Karpas-422 (cell line): ENCODE results near the gene CREB5. TPM values are rescaled to one million over a fixed set of nuclear protein-coding genes. Genes with fewer than 3 reads are reported as not detected.

Source experiments
- DNase-seq: peaks from one replicate; pipeline ENCODE4 v3.0.0-alpha.2; 2015
- H2AFZ ChIP-seq: fragments of 200-600 bp; sonication (generic); 2 replicates; pipeline ENCODE4 v1.6.1; 2014; ENCODE audit warnings: antibody characterized with exemption, low read length, mixed read lengths
- H3K27ac ChIP-seq: fragments of 200-600 bp; sonication (generic); 2 replicates; pipeline ENCODE4 v1.5.1; 2014; ENCODE audit warnings: mild to moderate bottlenecking, low read length, moderate library complexity
- H3K27me3 ChIP-seq: fragments of 200-600 bp; sonication (generic); 2 replicates; pipeline ENCODE4 v1.6.1; 2014; ENCODE audit warnings: low read length, mixed read lengths
- H3K36me3 ChIP-seq: fragments of 200-600 bp; sonication (generic); 2 replicates; pipeline ENCODE4 v1.6.1; 2014; ENCODE audit warnings: low read length, mixed read lengths; ENCODE audit not compliant: insufficient read depth
- H3K4me1 ChIP-seq: fragments of 200-600 bp; sonication (generic); 2 replicates; pipeline ENCODE4 v1.6.1; 2014; ENCODE audit warnings: mild to moderate bottlenecking, low read length, mixed read lengths
- H3K4me2 ChIP-seq: fragments of 200-600 bp; sonication (generic); 2 replicates; pipeline ENCODE4 v1.6.1; 2014; ENCODE audit warnings: low read length, low read depth, mild to moderate bottlenecking; ENCODE audit not compliant: poor library complexity, severe bottlenecking
- H3K4me3 ChIP-seq: fragments of 200-600 bp; sonication (generic); 2 replicates; pipeline ENCODE4 v1.5.1; 2014; ENCODE audit warnings: mild to moderate bottlenecking, antibody characterized with exemption, low read length, mixed read lengths
- H3K79me2 ChIP-seq: fragments of 200-600 bp; sonication (generic); 2 replicates; pipeline ENCODE4 v1.6.1; 2014; ENCODE audit warnings: mild to moderate bottlenecking, low read length, mixed read lengths
- H3K9ac ChIP-seq: fragments of 200-600 bp; sonication (generic); 2 replicates; pipeline ENCODE4 v1.6.0; 2014; ENCODE audit warnings: low read length
- H3K9me2 ChIP-seq: fragments of 200-600 bp; sonication (generic), shearing (Covaris generic); replicated peaks from 2 replicates; pipeline ENCODE4 v1.6.0; 2014; ENCODE audit warnings: mild to moderate bottlenecking, low read length, moderate library complexity; ENCODE audit not compliant: insufficient read depth
- H3K9me3 ChIP-seq: fragments of 300-700, 200-600 bp; sonication (generic); 2 replicates; pipeline ENCODE4 v1.6.1; 2014; ENCODE audit warnings: low read length, mixed read lengths
- H4K20me1 ChIP-seq: fragments of 200-600 bp; sonication (generic); 2 replicates; pipeline ENCODE4 v1.6.1; 2014; ENCODE audit warnings: mild to moderate bottlenecking, antibody characterized with exemption, low read length, low read depth; ENCODE audit not compliant: insufficient read depth
- total RNA-seq: library from RNA; depleted of rRNA; stranded (reverse); fragments of >200 nt; shearing (Covaris generic); gene quantifications from 2 replicates; pipeline ENCODE4 v1.2.3, GENCODE V29; 2014; ENCODE audit warnings: low replicate concordance

CREB5 gene
- total RNA-seq, 1 experiment from 2014 or later, result 52.1 TPM

DNA sequence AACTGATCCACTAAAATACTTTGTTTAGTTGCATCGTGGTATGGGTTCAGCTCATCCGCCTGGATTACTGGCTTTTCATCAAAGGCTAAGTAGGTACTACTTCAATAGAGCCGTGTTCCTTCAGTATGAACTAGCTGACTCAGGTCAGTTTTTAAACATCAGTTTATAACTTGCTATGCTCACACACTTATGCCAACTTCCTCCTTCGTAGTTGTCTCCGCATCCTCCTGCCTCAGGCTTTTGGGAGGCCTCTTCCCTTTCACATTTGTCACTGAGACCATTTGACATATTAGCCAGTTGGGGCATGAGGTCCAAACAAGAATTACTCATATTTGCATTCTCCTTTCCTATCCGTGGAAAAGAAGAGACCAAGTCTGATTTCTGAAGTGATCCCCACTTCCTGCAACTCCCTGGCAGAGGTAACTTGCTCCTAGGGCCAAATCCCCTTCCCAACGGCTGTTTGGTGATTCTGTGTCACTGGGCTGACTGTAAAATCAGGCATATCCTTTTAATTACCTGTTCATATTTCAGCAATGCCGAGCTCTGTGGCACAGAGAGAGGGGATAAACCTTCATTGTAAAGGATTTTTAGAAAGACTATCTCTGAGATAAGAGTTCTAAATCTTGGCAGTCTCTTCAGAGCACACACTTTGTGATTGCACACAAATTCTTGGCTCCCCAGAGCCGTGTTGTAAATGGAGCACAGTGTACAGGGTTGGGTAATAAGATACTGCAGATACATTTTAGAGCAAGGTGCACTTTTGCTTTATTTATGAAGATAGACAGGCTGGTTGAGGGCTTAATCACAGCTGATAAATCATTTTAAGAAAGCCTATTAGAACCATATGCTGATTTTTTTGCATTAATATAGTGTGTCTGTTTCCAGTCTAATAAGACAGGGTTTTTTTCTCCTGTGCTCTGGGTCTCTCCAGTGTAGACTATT lies 108.0 kb downstream of the CREB5 start:
- DNase-seq, result no peak
- H4K20me1 ChIP-seq, result no peaks in the 10 kb centered on the region
- H3K36me3 ChIP-seq, result no peaks in the 10 kb centered on the region
- no peak overlapping the region for H3K4me3 ChIP-seq
- H3K9ac ChIP-seq, result no peak overlapping the region
- H3K4me1 ChIP-seq, result peaks cover 7% of the 10 kb centered on the region
- no peak overlapping the region; the same call in 1 of the 2 replicates for H2AFZ ChIP-seq
- no peak overlapping the region for H3K4me2 ChIP-seq
- H3K27me3 ChIP-seq, result no peaks in the 10 kb centered on the region; the same call in 1 of the 2 replicates
- H3K9me2 ChIP-seq, result no peaks in the 10 kb centered on the region
- no peak overlapping the region for H3K27ac ChIP-seq
- no peaks in the 10 kb centered on the region for H3K79me2 ChIP-seq
- H3K9me3 ChIP-seq, result no peaks in the 10 kb centered on the region

DNA sequence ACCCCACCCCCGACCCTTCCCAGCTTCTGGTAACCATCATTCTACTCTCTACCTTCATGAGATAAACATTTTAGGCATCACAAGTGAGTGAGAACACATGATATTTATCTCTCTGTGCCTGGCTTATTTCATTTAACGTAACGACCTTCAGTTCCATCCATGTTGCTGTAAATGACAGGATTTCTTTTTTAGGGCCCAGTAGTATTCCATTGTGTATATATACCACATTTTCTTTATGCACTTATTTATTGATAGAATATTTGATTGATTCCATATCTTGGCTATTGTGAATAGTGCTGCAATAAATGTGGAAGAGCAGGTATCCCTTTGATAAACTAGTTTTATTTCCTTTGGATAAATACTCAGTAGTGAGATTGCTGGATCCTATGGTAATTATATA lies 112.7 kb downstream of the CREB5 start:
- no peak overlapping the region for H3K27ac ChIP-seq
- no peaks in the 10 kb centered on the region for H3K27me3 ChIP-seq
- DNase-seq, result no peak
- peaks cover 7% of the 10 kb centered on the region for H3K4me1 ChIP-seq
- H3K79me2 ChIP-seq, result no peaks in the 10 kb centered on the region
- no peak overlapping the region for H2AFZ ChIP-seq
- H3K4me2 ChIP-seq, result no peak overlapping the region
- no peaks in the 10 kb centered on the region for H3K36me3 ChIP-seq
- H4K20me1 ChIP-seq, result no peaks in the 10 kb centered on the region
- no peaks in the 10 kb centered on the region for H3K9me3 ChIP-seq
- no peak overlapping the region for H3K4me3 ChIP-seq
- H3K9me2 ChIP-seq, result no peaks in the 10 kb centered on the region
- H3K9ac ChIP-seq, result no peak overlapping the region

DNA sequence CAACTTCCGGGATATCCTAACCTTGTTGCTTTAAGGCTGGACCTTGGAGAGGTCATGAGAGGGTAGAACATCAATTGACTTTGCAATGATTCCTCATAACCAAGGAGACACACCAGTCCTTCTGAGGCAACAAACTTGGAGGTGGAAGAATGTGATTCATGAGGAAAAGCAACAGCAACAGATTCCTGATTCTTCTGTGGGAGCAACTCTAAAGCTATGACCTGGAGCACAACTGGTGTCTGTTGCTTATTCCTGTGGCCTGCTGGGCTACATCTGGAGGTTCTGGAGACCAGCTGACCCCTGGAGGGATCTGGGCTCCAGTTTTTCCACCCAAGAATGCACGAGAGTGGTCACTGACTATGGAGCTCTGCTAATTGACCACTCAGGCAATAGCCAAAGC lies 116.6 kb downstream of the CREB5 start:
- Histone ChIP-seq H3K4me3 (no peak overlapping the region), H3K4me1 (peaks cover 2% of the 10 kb centered on the region), H3K9me3 (no peaks in the 10 kb centered on the region), H3K27ac (no peak overlapping the region), H3K9ac (no peak overlapping the region), H3K79me2 (no peaks in the 10 kb centered on the region), H3K4me2 (no peak overlapping the region), H4K20me1 (no peaks in the 10 kb centered on the region), H2AFZ (no peak overlapping the region), H3K9me2 (no peaks in the 10 kb centered on the region), H3K36me3 (no peaks in the 10 kb centered on the region), H3K27me3 (no peaks in the 10 kb centered on the region)
- no peak for DNase-seq

DNA sequence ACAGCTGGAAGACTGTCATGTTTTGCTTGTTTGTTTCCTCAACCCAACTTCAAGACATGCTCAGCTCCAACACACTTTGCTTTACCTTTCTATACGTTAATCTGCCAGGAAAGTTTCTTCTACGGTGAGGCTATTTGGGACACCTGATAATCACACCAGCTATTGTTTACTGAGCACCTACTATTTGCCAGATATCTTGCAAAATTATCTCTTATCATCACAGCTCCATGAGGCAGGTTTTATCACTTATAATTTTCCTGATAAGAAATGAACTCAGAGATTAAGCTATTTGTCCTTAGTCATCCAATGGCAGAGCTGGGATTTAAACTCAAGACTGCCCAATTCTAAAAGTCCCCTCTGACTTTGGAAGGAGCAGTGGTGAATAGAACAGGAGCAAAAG lies 117.4 kb downstream of the CREB5 start:
- no peak for DNase-seq
- H3K9ac ChIP-seq, result no peak overlapping the region
- H3K9me2 ChIP-seq, result no peaks in the 10 kb centered on the region
- no peaks in the 10 kb centered on the region for H3K79me2 ChIP-seq
- H3K9me3 ChIP-seq, result no peaks in the 10 kb centered on the region
- H3K27me3 ChIP-seq, result no peaks in the 10 kb centered on the region
- H3K4me1 ChIP-seq, result no peaks in the 10 kb centered on the region
- no peak overlapping the region for H2AFZ ChIP-seq
- no peak overlapping the region for H3K4me3 ChIP-seq
- no peak overlapping the region for H3K27ac ChIP-seq
- H3K4me2 ChIP-seq, result no peak overlapping the region
- no peaks in the 10 kb centered on the region for H3K36me3 ChIP-seq
- H4K20me1 ChIP-seq, result no peaks in the 10 kb centered on the region

DNA sequence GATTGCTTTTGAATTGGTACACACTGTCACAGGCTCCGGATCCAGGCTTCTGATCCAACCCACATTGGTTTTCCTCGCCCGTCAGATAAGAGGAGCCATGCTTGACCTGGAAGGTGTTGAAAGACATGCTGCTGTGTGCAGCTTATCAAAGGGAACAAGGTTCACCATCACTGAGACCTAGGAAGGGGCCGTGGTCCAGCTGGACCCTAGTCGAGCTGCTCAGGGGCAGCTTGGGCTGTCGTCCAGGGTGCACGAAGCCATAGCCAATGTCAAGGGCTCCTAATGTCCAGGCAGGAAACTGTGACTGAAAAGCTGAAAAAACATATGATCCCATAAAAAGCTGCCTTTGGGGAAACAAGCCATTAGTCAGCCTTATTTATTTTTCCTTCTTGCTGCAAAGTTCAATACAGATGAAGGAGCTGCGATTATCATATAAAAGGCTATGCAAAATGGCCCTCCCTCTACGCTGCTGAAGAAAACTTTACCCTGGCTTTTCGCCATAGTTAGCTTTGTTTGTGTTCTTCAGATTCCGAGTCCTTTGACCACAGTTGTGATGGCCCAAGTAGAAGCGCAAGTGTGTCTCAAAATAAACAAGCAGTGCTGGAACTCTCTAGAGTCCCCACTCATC lies 118.0 kb downstream of the CREB5 start:
- Histone ChIP-seq H3K27me3 (no peaks in the 10 kb centered on the region), H2AFZ (no peak overlapping the region), H3K9me3 (no peaks in the 10 kb centered on the region), H3K36me3 (no peaks in the 10 kb centered on the region), H3K9ac (no peak overlapping the region), H4K20me1 (no peaks in the 10 kb centered on the region), H3K4me1 (no peaks in the 10 kb centered on the region), H3K9me2 (no peaks in the 10 kb centered on the region), H3K79me2 (no peaks in the 10 kb centered on the region), H3K4me2 (no peak overlapping the region), H3K4me3 (no peak overlapping the region), H3K27ac (no peak overlapping the region)
- no peak for DNase-seq

DNA sequence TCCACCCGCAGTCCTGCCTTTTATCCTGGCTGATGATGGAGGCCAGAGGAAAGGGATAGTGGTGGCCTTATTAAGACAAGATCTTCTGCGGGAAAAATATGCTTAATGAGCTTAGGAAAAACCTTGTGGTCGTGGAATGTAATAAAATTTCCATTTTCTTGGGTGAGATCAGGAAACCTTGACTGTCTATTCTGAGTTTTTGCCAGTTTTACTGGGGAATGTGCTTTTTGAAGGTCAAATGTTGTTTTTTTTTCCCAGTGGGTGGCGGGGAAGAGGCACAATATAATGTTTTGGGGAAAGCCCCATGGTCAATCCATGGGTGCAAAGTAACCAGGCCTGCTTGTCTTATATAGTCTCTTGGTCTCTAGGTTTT lies 118.5 kb downstream of the CREB5 start:
- no peak overlapping the region for H3K4me2 ChIP-seq
- H3K9me3 ChIP-seq, result no peaks in the 10 kb centered on the region
- H3K4me3 ChIP-seq, result no peak overlapping the region
- no peak for DNase-seq
- no peaks in the 10 kb centered on the region for H3K36me3 ChIP-seq
- H3K9me2 ChIP-seq, result no peaks in the 10 kb centered on the region
- H2AFZ ChIP-seq, result no peak overlapping the region
- H3K9ac ChIP-seq, result no peak overlapping the region
- no peaks in the 10 kb centered on the region for H3K27me3 ChIP-seq
- no peaks in the 10 kb centered on the region for H3K4me1 ChIP-seq
- H3K79me2 ChIP-seq, result no peaks in the 10 kb centered on the region
- no peaks in the 10 kb centered on the region for H4K20me1 ChIP-seq
- H3K27ac ChIP-seq, result no peak overlapping the region

DNA sequence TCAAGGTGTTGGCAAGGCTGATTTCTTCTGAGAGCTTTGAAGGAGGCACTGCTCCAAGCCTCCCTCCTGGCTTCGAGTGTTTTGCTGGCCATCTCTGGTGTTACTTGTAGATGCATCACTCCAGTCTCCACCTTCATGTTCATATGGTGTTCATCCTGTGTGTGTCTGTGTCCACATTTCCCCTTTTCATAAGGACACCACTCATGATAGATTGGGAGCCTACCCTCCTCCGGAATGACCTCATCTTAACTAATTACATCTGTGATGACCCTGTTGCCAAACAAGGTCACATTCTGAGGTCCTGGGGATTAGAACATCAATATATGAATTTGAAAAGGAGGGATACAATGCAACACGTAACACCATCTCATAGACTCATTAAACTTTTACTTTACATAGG lies 119.0 kb downstream of the CREB5 start:
- no peaks in the 10 kb centered on the region for H3K79me2 ChIP-seq
- H3K9ac ChIP-seq, result no peak overlapping the region
- H3K4me2 ChIP-seq, result no peak overlapping the region
- H3K9me3 ChIP-seq, result no peaks in the 10 kb centered on the region
- H3K27ac ChIP-seq, result no peak overlapping the region
- no peaks in the 10 kb centered on the region for H3K27me3 ChIP-seq
- no peaks in the 10 kb centered on the region for H4K20me1 ChIP-seq
- no peak overlapping the region for H2AFZ ChIP-seq
- no peaks in the 10 kb centered on the region for H3K4me1 ChIP-seq
- no peaks in the 10 kb centered on the region for H3K9me2 ChIP-seq
- H3K4me3 ChIP-seq, result no peak overlapping the region
- H3K36me3 ChIP-seq, result no peaks in the 10 kb centered on the region
- DNase-seq, result no peak

DNA sequence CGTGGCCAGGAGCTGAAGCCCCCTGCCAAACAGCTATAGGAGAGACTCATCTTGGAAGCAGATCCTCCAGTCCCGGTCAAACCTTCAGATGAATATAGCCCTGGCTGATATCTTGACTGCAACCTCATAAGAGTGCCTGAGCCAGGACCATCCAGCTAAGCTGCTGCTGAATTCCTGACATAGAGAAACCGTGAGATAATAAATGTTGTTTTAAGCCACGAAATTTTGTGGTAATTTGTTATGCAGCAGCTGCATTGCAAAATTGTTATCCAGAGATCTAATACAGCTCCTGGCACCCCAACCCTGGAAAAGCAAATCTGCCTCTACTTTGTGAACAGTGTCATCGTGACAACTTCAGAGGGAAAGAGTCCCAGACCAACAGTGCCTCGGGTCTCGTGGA lies 119.9 kb downstream of the CREB5 start:
- Histone ChIP-seq H3K9me2 (no peaks in the 10 kb centered on the region), H3K4me2 (no peak overlapping the region), H3K27ac (no peak overlapping the region), H3K9ac (no peak overlapping the region), H3K79me2 (no peaks in the 10 kb centered on the region), H3K4me1 (no peaks in the 10 kb centered on the region), H3K27me3 (no peaks in the 10 kb centered on the region), H3K36me3 (no peaks in the 10 kb centered on the region), H4K20me1 (no peaks in the 10 kb centered on the region), H2AFZ (no peak overlapping the region), H3K9me3 (no peaks in the 10 kb centered on the region), H3K4me3 (no peak overlapping the region)
- no peak for DNase-seq
